Liver (tissue), 9 donors: ENCODE data around the gene EMX1. TPM values are rescaled to one million over a fixed set of nuclear protein-coding genes. Genes with fewer than 3 reads are reported as not detected.

Experiments used
- DNase-seq: peaks from one replicate; pipeline ENCODE4 v3.0.0-alpha.2; 2017; ENCODE audit warnings: low spot score
- H3K27ac ChIP-seq, 2 donors: one replicate each; pipeline ENCODE4 v1.7.0; 2013; ENCODE audit warnings: inconsistent platforms in 2 of 2, low read length in 2 of 2, control low read depth in 1 of 2, low read depth in 1 of 2, mild to moderate bottlenecking in 1 of 2
- H3K27me3 ChIP-seq, 4 donors: one replicate each; pipeline versions ENCODE4 v1.6.1 to v1.7.0; 2013; ENCODE audit warnings: low read length in 3 of 4, inconsistent platforms in 1 of 4, mild to moderate bottlenecking in 1 of 4, moderate library complexity in 1 of 4; ENCODE audit not compliant: control insufficient read depth in 4 of 4, insufficient read depth in 4 of 4
- H3K36me3 ChIP-seq, 4 donors: one replicate each; pipeline versions ENCODE4 v1.6.1 to v1.7.0; 2013; ENCODE audit warnings: low read length in 3 of 4, mild to moderate bottlenecking in 3 of 4, low read depth in 1 of 4, moderate library complexity in 1 of 4; ENCODE audit not compliant: control insufficient read depth in 4 of 4, insufficient read depth in 3 of 4
- H3K4me1 ChIP-seq, 4 donors: one replicate each; pipeline versions ENCODE4 v1.6.1 to v1.7.0; 2013; ENCODE audit warnings: low read length in 3 of 4, mild to moderate bottlenecking in 3 of 4, moderate library complexity in 1 of 4; ENCODE audit not compliant: control insufficient read depth in 4 of 4, insufficient read depth in 4 of 4
- H3K4me3 ChIP-seq, 3 donors: one replicate each; pipeline versions ENCODE4 v1.6.1 to v1.7.0; 2013; ENCODE audit warnings: low read length in 3 of 3, control low read depth in 1 of 3, low read depth in 1 of 3, mild to moderate bottlenecking in 1 of 3
- H3K9ac ChIP-seq, 2 donors: one replicate each; pipeline ENCODE4 v1.7.0; 2013; ENCODE audit warnings: low read length in 2 of 2, mild to moderate bottlenecking in 2 of 2, moderate library complexity in 2 of 2, control low read depth in 1 of 2, low read depth in 1 of 2
- H3K9me3 ChIP-seq, 4 donors: one replicate each; pipeline versions ENCODE4 v1.6.1 to v1.7.0; 2013; ENCODE audit warnings: low read length in 3 of 4; ENCODE audit not compliant: control insufficient read depth in 4 of 4
- EGR1 ChIP-seq, 2 donors: IDR thresholded peaks; 2 replicates each; pipeline ENCODE4 v1.6.1; 2016 to 2018; ENCODE audit warnings: antibody characterized with exemption in 2 of 2, low read depth in 2 of 2
- FOXA1 ChIP-seq: IDR thresholded peaks from 2 replicates; pipeline ENCODE4 v1.6.1; 2016; ENCODE audit warnings: antibody characterized with exemption
- GABPA ChIP-seq, 2 donors: IDR thresholded peaks in 1 of 2; conservative IDR thresholded peaks in 1 of 2; 2 replicates each; pipeline ENCODE4 v1.6.1; 2016; ENCODE audit warnings: antibody characterized with exemption in 2 of 2, mild to moderate bottlenecking in 1 of 2, moderate library complexity in 1 of 2
- HNF4A ChIP-seq, 2 donors: conservative IDR thresholded peaks; 2 replicates each; pipeline ENCODE4 v1.6.1; 2016; ENCODE audit warnings: antibody characterized with exemption in 2 of 2, mild to moderate bottlenecking in 2 of 2
- HNF4G ChIP-seq: IDR thresholded peaks from 2 replicates; pipeline ENCODE4 v1.6.1; 2016; ENCODE audit warnings: antibody characterized with exemption
- JUND ChIP-seq, 2 donors: IDR thresholded peaks; 2 replicates each; pipeline ENCODE4 v1.6.1; 2016; ENCODE audit warnings: antibody characterized with exemption in 2 of 2
- NR2F2 ChIP-seq: IDR thresholded peaks from 2 replicates; pipeline ENCODE4 v1.6.1; 2016; ENCODE audit warnings: antibody characterized with exemption
- RAD21 ChIP-seq, 2 donors: IDR thresholded peaks; 2 replicates each; pipeline ENCODE4 v1.6.1; 2016; ENCODE audit warnings: antibody characterized with exemption in 2 of 2, mild to moderate bottlenecking in 2 of 2
- SP1 ChIP-seq: IDR thresholded peaks from 2 replicates; pipeline ENCODE4 v1.6.1; 2018; ENCODE audit warnings: antibody characterized with exemption, mild to moderate bottlenecking
- TAF1 ChIP-seq: conservative IDR thresholded peaks from 2 replicates; pipeline ENCODE4 v1.6.1; 2016; ENCODE audit warnings: antibody characterized with exemption, mild to moderate bottlenecking
- YY1 ChIP-seq: IDR thresholded peaks from 2 replicates; pipeline ENCODE4 v1.6.1; 2016; ENCODE audit warnings: antibody characterized with exemption, mild to moderate bottlenecking
- WGBS: extraction: QIAGEN DNeasy Blood & Tissue Kit; methylation state at CpG from one replicate; pipeline ENCODE4 v1.1.7; 2013; 5-methylcytosine and 5-hydroxymethylcytosine counted together
- polyA plus RNA-seq, 2 donors: library from polyadenylated mRNA; stranded (reverse) in 1 of 2; unstranded in 1 of 2; fragments of 200-250 nt in 1 of 2; fragments of >200 nt in 1 of 2; fragmentation: Nextera tagmentation in 1 of 2; extraction: Ambion mirVana in 1 of 2; gene quantifications; one replicate each; pipeline versions ENCODE4 v1.2.1 to v1.2.3, GENCODE V29; 2013 to 2015
- total RNA-seq, 2 donors: library from RNA; depleted of rRNA; stranded (reverse); fragments of >200 nt; gene quantifications; one replicate each; pipeline ENCODE4 v1.2.3, GENCODE V29; 2014
- TF ChIP-seq, protein P1 (sequence below): IDR thresholded peaks from 2 replicates; pipeline ENCODE4 v1.6.1; 2016; ENCODE audit warnings: antibody characterized with exemption
- TF ChIP-seq, protein P2 (sequence below): IDR thresholded peaks from 2 replicates; pipeline ENCODE4 v1.6.1; 2016; ENCODE audit warnings: antibody characterized with exemption
- TF ChIP-seq, protein P3 (sequence below): fragments of 150-350 bp; IDR thresholded peaks from 2 replicates; pipeline ENCODE4 v1.5.1; 2017; ENCODE audit warnings: improper control_type of control experiment, low read depth, low read length; ENCODE audit not compliant: missing input control
- TF ChIP-seq, protein P4 (sequence below): IDR thresholded peaks from 2 replicates; pipeline ENCODE4 v1.6.1; 2016; ENCODE audit warnings: antibody characterized with exemption
- donor health status: healthy.
- donor health status: healthy.
- donor health status: healthy.
- donor health status: healthy.
- donor health status: healthy.

Gene EMX1
- total and polyA plus RNA-seq, 4 donors: 0.06 to 0.18 (median 0.08) TPM; not detected in 1

DNA sequence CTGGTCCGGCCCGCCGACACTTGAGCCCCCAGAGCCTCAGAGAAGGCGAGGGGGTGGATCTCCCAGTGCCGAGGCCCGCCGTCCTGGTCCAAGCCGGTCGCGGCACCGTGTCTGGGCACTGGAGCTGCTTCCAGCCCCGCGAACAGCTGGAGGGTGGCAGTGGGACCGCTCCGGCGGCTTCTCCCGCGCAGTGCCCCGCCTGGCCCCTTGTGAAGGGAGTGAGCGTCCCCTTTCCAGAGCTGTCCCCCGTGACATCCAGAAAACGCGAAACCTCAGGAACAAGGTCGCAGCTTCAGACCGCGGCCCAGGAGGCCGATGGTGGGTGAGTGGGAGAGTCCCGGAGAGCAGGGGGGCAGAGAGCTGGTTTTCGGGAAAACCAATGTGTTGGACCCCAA lies 579 bp upstream of the EMX1 start:
- no peak overlapping the region for H3K9ac ChIP-seq
- no peak for DNase-seq
- H3K4me1 ChIP-seq: peaks cover 20 to 30% (median 25%) of the 10 kb centered on the region in 4 donors
- WGBS: 8% methylated on average over 29 of the region's 29 CpGs
- H3K27ac ChIP-seq: no peak overlapping the region
- H3K4me3 ChIP-seq: peak overlapping the region in 2 of 3 donors; percentile 16 to 51
- no peak for TF ChIP-seq NR2F2
- TF ChIP-seq, protein P1, sequence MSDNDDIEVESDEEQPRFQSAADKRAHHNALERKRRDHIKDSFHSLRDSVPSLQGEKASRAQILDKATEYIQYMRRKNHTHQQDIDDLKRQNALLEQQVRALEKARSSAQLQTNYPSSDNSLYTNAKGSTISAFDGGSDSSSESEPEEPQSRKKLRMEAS: no peak
- TF ChIP-seq, protein P2, sequence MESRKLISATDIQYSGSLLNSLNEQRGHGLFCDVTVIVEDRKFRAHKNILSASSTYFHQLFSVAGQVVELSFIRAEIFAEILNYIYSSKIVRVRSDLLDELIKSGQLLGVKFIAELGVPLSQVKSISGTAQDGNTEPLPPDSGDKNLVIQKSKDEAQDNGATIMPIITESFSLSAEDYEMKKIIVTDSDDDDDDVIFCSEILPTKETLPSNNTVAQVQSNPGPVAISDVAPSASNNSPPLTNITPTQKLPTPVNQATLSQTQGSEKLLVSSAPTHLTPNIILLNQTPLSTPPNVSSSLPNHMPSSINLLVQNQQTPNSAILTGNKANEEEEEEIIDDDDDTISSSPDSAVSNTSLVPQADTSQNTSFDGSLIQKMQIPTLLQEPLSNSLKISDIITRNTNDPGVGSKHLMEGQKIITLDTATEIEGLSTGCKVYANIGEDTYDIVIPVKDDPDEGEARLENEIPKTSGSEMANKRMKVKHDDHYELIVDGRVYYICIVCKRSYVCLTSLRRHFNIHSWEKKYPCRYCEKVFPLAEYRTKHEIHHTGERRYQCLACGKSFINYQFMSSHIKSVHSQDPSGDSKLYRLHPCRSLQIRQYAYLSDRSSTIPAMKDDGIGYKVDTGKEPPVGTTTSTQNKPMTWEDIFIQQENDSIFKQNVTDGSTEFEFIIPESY: no peak
- peaks cover 5 to 38% (median 23%) of the 10 kb centered on the region in 4 donors for H3K27me3 ChIP-seq
- no peaks in the 10 kb centered on the region for H3K36me3 ChIP-seq
- H3K9me3 ChIP-seq: peaks cover 0 to 4% (median 0%) of the 10 kb centered on the region in 4 donors

DNA sequence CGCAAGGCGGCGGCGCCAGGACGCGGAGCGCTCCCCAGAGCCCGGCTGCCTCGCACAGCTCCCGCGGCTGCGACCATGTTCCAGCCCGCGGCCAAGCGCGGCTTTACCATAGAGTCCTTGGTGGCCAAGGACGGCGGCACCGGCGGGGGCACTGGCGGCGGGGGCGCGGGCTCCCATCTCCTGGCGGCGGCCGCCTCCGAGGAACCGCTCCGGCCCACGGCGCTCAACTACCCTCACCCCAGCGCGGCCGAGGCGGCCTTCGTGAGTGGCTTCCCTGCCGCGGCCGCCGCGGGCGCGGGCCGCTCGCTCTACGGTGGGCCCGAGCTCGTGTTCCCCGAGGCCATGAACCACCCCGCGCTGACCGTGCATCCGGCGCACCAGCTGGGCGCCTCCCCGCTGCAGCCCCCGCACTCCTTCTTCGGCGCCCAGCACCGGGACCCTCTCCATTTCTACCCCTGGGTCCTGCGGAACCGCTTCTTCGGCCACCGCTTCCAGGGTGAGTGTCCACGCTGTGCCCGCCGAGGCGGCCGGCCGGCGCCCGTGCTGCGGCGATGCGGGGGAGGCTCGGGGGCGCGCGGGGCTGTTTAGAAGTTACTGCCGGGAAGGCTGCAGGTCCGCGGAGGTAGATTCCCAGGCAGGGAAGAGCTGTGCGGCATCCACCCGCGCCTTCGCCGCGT lies 696 bp downstream of the EMX1 start:
- Histone ChIP-seq H3K27ac (no peak overlapping the region), H3K4me3 (peak overlapping the region in 1 of 3 donors; percentile 51), H3K27me3 (peaks cover 4 to 45% (median 21%) of the 10 kb centered on the region in 4 donors), H3K36me3 (no peaks in the 10 kb centered on the region), H3K9me3 (peaks cover 0 to 4% (median 0%) of the 10 kb centered on the region in 4 donors), H3K4me1 (peaks cover 20 to 30% (median 25%) of the 10 kb centered on the region in 4 donors), H3K9ac (no peak overlapping the region)
- WGBS: 3% methylated on average over 89 of the region's 89 CpGs
- TF ChIP-seq YY1 (no peak), TAF1 (no peak), FOXA1 (no peak), SP1 (no peak), NR2F2 (no peak), EGR1 (IDR thresholded peaks at IDR 0.05; ENCODE audit: low read depth in 2 of 2) (no peak), JUND (IDR thresholded peaks at IDR 0.05) (no peak), GABPA (IDR thresholded peaks at IDR 0.05 in 1 of 2, conservative IDR thresholded peaks at IDR 0.05 in 1 of 2) (no peak), RAD21 (IDR thresholded peaks at IDR 0.05) (no peak), HNF4G (no peak), HNF4A (conservative IDR thresholded peaks at IDR 0.05) (no peak)
- TF ChIP-seq, protein P3, sequence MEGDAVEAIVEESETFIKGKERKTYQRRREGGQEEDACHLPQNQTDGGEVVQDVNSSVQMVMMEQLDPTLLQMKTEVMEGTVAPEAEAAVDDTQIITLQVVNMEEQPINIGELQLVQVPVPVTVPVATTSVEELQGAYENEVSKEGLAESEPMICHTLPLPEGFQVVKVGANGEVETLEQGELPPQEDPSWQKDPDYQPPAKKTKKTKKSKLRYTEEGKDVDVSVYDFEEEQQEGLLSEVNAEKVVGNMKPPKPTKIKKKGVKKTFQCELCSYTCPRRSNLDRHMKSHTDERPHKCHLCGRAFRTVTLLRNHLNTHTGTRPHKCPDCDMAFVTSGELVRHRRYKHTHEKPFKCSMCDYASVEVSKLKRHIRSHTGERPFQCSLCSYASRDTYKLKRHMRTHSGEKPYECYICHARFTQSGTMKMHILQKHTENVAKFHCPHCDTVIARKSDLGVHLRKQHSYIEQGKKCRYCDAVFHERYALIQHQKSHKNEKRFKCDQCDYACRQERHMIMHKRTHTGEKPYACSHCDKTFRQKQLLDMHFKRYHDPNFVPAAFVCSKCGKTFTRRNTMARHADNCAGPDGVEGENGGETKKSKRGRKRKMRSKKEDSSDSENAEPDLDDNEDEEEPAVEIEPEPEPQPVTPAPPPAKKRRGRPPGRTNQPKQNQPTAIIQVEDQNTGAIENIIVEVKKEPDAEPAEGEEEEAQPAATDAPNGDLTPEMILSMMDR: no peak
- TF ChIP-seq, protein P2: no peak
- TF ChIP-seq, protein P4, sequence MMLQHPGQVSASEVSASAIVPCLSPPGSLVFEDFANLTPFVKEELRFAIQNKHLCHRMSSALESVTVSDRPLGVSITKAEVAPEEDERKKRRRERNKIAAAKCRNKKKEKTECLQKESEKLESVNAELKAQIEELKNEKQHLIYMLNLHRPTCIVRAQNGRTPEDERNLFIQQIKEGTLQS: no peak
- TF ChIP-seq, protein P1: no peak
- no peak for DNase-seq
